COLO668 (cell line): ENCODE measurements around the gene GPR78.
"Not testable (repeated sequence)": the region's sequence is repeated elsewhere in the genome, so short reads cannot be mapped to it uniquely, and the experiment has no call there.

Source experiments
- DNase-seq: peaks from one replicate; lab custom pipeline; 2025; ENCODE audit not compliant: unreplicated experiment; lab: John Stamatoyannopoulos, UW

The GPR78 gene

GRCh38 chr4:8614365-8615193, 34.4 kb downstream of the GPR78 start:
- DNase-seq, result no peak

- DNase-seq, result no peak
Measured at GRCh38 chr4:8615366-8615765, 35.2 kb downstream of the GPR78 start.

- no peak for DNase-seq
Measured at GRCh38 chr4:8615921-8616787, 36.0 kb downstream of the GPR78 start.

GRCh38 chr4:8616831-8617230, 36.6 kb downstream of the GPR78 start:
- no peak for DNase-seq

DNA sequence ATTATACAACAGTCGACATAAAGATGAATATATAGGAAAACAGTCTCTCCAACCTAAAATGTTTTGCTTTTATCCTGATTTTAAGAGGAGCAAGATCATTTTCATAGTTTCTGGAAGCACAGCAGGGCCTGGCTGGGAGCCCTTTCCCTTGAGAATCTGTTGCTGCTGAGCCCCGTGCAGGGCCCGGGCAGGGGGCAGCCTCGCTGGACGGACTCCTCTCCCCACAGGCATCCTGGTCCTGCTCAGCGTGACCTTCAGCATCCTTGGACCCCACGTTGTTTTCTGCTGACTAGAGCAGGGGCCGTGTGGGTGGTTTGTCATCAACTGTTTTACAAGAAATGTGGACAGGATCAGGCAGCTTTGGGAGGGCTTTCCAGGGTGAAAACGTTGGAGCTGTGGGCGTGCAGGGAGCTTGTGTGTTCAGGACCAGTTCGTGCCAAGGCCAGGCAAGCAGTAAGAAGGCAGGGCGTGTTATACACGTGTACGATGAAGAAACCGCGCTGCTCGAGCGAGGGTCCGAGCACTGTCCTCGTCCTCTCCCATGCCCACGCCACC, 37.4 kb downstream of the GPR78 start:
- no peak for DNase-seq

DNA sequence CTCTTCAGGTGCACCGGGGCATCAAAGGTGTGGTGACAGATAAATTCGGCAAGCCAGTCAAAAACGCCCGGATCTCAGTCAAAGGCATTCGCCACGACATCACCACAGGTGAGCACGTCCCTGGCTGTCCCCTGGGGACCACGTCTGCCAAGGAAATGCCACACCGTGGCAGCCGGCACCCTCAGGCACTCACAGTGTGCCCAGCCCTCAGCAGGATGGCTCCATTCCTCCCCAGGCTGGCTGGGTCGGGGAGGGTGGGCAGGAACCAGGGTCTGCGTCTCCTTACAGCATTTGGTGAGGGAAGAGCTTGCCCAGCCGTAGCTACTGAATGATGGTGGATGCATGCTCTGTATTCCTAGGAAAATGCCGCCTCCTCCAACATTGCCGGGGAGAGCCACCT, 38.2 kb downstream of the GPR78 start:
- DNase-seq, result no peak

DNA sequence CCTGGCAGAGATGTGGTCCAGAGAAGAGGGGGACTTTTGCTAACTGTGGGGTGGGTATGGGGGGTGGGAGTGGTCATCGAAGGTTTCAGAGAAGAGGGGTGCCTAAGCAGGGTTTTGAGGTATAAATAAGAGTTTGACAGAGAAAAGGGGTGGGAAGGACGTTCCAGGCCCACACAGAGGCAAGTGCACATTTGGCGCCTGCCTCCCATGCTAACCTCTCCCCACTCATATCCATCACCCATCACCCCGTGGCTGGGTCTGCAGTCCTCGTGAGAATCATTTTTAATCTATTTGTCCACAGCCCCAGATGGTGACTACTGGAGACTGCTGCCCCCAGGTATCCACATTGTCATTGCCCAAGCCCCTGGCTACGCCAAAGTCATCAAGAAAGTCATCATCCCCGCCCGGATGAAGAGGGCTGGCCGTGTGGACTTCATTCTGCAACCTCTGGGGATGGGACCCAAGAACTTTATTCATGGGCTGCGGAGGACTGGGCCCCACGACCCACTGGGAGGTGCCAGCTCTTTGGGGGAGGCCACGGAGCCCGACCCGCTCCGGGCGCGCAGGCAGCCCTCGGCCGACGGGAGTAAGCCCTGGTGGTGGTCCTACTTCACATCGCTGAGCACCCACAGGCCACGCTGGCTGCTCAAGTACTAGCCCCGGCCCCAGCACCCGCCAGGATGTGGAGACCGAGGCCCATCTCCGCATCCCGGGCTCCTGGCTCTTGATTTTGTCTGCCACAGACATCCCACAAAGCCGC, 38.9 kb downstream of the GPR78 start:
- DNase-seq, result no peak

GRCh38 chr4:8621135-8621534, 40.9 kb downstream of the GPR78 start:
- not testable (repeated sequence) for DNase-seq

DNA sequence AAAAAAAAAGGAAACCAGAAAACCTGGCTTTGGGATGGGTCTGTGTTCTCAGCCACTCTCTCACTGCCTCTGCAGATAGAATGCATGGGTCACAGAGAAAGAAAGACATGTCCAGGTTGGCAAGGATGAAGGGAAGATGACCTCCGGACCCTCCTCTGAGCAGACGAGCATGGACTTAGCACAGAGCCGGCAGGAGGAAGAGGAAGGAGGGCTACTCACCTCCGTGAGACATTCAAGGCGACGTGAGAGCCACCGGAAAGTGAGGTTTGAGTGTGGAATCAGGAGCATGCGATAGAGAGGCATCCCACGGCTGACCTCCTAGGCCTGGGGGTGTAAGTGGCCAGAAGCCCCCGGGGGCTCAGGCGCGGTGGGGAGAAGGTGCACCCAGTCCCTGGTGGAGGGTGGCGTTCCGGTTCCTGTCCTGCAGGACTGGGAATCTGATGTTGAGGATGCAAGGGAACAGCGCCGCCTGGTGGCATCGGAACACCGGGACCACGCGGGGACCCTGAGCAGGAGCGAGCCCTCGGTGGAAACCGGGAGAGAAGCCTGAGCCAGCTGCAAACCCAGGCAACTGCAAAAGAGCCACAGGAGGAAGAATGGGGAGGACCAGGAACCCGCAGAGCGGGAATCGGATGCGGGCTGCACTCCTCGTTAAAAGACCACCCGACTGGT, 44.5 kb downstream of the GPR78 start:
- not testable (repeated sequence) for DNase-seq

GRCh38 chr4:8630240-8630905, 50.2 kb downstream of the GPR78 start:
- not testable (repeated sequence) for DNase-seq

- not testable (repeated sequence) for DNase-seq
Measured at GRCh38 chr4:8631896-8632295, 51.7 kb downstream of the GPR78 start.

GRCh38 chr4:8634773-8635172, 54.6 kb downstream of the GPR78 start:
- not testable (repeated sequence) for DNase-seq

- DNase-seq, result not testable (repeated sequence)
Measured at GRCh38 chr4:8635897-8636554, 55.8 kb downstream of the GPR78 start.
